Thoracic aorta (tissue), 2 donors: Measurements from ENCODE around the gene DTX2. TPM values are rescaled to one million over a fixed set of nuclear protein-coding genes. Genes with fewer than 3 reads are reported as not detected.
"Not testable (repeated sequence)": the region's sequence is repeated elsewhere in the genome, so short reads cannot be mapped to it uniquely, and the experiment has no call there.

Experiments used
- ATAC-seq: fragments of 150-250 bp; one replicate; pipeline ENCODE4 v1.8.0; 2017; ENCODE audit warnings: low read depth; ENCODE audit not compliant: insufficient number of reproducible peaks, low FRiP score
- DNase-seq: peaks from one replicate; pipeline ENCODE4 v3.0.0-alpha.2; 2020; ENCODE audit warnings: low spot score
- H3K27ac ChIP-seq, 2 donors: fragments of 200-600 bp; sonication (generic); 1 replicate in 1 of 2; 2 replicates in 1 of 2; pipeline ENCODE4 v1.5.1; 2016; ENCODE audit warnings: mild to moderate bottlenecking in 2 of 2, moderate library complexity in 2 of 2
- H3K27me3 ChIP-seq: fragments of 200-600 bp; sonication (generic); replicated peaks from 2 replicates; pipeline ENCODE4 v1.6.0; 2016; ENCODE audit warnings: mild to moderate bottlenecking; ENCODE audit not compliant: insufficient read depth
- H3K36me3 ChIP-seq: fragments of 200-600 bp; sonication (generic); one replicate; pipeline ENCODE4 v1.5.1; 2016
- H3K4me1 ChIP-seq, 2 donors: fragments of 200-600 bp; sonication (generic); 1 replicate in 1 of 2; 2 replicates in 1 of 2; pipeline versions ENCODE4 v1.5.1 to v1.6.0; 2016; ENCODE audit warnings: low read depth in 2 of 2, mild to moderate bottlenecking in 1 of 2; ENCODE audit not compliant: control insufficient read depth in 1 of 2
- H3K4me3 ChIP-seq: fragments of 200-600 bp; sonication (generic); 2 replicates; pipeline ENCODE4 v1.5.1; 2016; ENCODE audit warnings: mild to moderate bottlenecking
- H3K9me3 ChIP-seq: fragments of 200-600 bp; sonication (generic); 2 replicates; pipeline ENCODE4 v1.5.1; 2016
- total RNA-seq, 2 donors: library from RNA; depleted of rRNA; stranded (reverse); fragments of >200 nt; gene quantifications; one replicate each; pipeline versions ENCODE4 v1.1.0 to v1.2.3, GENCODE V29; 2016
- TF ChIP-seq, protein P1 (sequence below): fragments of 200-600 bp; sonication (generic); IDR thresholded peaks from one replicate; pipeline ENCODE4 v1.5.1; 2019; ENCODE audit warnings: antibody characterized with exemption

Gene DTX2
- total RNA-seq, 2 donors from 2014 or later = 19.1 to 21.3 TPM

DNA sequence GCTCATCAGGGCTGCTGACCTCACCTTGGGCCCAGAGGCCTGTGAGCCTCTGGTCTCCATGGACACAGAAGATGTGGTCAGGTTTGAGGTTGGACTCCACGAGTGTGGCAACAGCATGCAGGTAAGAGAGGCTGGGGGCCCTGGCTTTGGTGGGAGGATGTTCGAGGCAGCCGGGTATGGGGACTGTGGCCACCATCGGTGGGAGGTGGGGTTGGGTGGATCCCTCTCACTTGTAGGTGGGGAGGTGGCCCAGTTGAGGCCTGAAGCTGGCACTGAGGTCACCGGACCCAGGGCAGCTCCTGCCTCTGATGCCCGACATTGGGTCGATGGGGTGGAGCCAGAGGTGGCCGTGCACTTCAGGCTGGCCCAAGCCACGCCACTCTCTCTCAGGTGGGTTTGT, 36.4 kb upstream of the DTX2 start:
- Histone ChIP-seq H3K4me3 (no peak overlapping the region), H3K9me3 (peaks cover 2% of the 10 kb centered on the region), H3K36me3 (no peaks in the 10 kb centered on the region), H3K27me3 (no peaks in the 10 kb centered on the region), H3K27ac (no peak overlapping the region), H3K4me1 (no peaks in the 10 kb centered on the region)
- DNase-seq (no peak), ATAC-seq (no peak)
- TF ChIP-seq, protein P1, sequence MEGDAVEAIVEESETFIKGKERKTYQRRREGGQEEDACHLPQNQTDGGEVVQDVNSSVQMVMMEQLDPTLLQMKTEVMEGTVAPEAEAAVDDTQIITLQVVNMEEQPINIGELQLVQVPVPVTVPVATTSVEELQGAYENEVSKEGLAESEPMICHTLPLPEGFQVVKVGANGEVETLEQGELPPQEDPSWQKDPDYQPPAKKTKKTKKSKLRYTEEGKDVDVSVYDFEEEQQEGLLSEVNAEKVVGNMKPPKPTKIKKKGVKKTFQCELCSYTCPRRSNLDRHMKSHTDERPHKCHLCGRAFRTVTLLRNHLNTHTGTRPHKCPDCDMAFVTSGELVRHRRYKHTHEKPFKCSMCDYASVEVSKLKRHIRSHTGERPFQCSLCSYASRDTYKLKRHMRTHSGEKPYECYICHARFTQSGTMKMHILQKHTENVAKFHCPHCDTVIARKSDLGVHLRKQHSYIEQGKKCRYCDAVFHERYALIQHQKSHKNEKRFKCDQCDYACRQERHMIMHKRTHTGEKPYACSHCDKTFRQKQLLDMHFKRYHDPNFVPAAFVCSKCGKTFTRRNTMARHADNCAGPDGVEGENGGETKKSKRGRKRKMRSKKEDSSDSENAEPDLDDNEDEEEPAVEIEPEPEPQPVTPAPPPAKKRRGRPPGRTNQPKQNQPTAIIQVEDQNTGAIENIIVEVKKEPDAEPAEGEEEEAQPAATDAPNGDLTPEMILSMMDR = no peak

DNA sequence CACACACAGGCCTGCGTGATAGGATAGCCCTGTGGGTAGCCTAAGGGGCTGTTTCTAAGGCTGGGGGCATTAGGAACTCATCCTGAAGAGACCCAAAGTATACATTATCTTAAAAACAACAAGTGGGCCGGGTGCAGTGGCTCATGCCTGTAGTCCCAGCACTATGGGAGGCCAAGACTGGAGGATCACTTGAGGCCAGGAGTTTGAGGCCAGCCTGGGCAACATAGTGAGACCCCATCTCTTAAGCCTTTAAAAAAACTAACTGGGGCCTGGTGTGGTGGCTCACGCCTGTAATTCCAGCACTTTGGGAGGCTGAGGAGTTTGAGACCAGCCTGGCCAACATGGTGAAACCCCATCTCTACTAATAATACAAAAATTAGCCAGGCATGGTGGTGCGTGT, 36.0 kb upstream of the DTX2 start:
- H3K9me3 ChIP-seq, H3K36me3 ChIP-seq, H3K27ac ChIP-seq, H3K4me3 ChIP-seq, H3K4me1 ChIP-seq, DNase-seq, H3K27me3 ChIP-seq, ATAC-seq: not testable (repeated sequence)

DNA sequence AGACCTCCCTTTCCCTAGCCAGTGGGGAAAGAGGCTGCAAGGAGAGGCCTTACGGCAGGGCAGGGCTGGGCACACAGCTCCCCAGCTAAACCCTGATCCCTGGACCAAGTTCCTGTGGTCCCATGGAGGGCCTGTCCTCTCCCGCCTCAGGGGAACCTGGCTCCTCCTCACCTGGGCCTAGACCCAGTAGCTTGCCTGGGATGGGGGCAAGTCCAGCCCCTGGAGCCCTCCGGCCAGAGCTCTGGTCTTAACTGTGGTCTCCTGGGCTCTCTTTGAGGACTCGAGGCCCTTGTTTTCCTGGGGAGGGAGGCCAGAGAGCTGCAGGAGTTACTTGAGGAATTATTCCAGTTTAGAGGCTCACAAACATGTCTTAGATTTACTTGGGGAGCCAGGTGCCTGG, 35.3 kb upstream of the DTX2 start:
- no peaks in the 10 kb centered on the region for H3K4me1 ChIP-seq
- H3K9me3 ChIP-seq = no peaks in the 10 kb centered on the region
- no peaks in the 10 kb centered on the region for H3K27me3 ChIP-seq
- no peak overlapping the region for H3K27ac ChIP-seq
- no peak for DNase-seq
- no peaks in the 10 kb centered on the region for H3K36me3 ChIP-seq
- no peak overlapping the region for H3K4me3 ChIP-seq
- TF ChIP-seq, protein P1 = no peak
- no peak for ATAC-seq

DNA sequence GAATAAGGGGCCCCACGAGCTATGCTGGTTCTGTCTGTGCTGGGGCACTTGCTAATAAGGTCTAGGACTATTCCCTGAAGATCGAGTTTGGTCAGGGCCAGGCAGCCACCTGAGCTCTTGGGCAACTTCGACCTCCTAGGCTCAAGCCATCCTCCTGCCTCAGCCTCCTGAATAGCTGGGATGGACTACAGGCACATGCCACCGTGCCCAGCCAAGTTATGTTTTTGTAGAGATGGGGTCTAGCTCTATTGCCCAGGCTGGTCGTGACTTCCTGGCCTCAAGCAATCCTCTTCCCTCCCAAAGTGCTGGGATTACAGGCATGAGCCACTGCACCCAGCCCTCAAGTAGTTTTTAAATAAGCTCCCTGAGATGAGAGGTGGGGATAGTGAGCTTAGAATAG, 33.9 kb upstream of the DTX2 start:
- no peak overlapping the region for H3K4me3 ChIP-seq
- ATAC-seq (no peak), DNase-seq (no peak)
- no peak overlapping the region for H3K27ac ChIP-seq
- no peaks in the 10 kb centered on the region for H3K27me3 ChIP-seq
- no peaks in the 10 kb centered on the region for H3K9me3 ChIP-seq
- H3K36me3 ChIP-seq = no peaks in the 10 kb centered on the region
- no peaks in the 10 kb centered on the region for H3K4me1 ChIP-seq
- TF ChIP-seq, protein P1 = no peak

DNA sequence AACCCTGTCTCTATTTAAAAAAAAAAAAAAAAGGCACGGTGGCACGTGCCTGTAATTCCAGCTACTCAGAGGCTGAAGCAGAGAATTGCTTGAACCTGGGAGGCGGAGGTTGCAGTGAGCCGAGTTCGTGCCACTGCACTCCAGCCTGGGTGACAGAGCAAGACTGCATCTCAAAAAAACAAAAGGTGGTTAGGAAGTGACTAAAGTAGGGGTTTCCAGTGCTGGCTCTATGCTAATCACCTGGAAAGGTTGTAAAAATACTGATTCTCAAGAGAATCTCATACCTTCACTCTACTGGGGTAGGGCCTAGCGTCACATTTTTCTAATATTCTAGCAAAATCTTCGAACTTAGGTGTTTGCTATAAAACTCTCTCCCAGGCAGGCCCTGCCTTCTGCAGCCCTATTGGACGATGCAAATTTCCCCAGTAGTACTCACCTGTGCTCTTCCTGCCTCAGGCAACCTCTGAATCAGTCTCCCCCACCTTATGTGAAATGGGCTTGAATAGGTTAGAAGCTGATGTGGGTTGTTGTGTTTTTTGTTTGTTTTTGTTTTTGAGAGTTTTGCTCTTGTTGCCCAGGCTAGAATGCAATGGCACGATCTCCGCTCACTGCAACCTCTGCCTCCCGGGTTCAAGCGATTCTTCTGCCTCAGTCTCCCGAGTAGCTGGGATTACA, 33.2 kb upstream of the DTX2 start:
- no peak for ATAC-seq

More for the DNA sequence above, 33.2 kb upstream of the DTX2 start:
- Histone ChIP-seq H3K27me3 (no peaks in the 10 kb centered on the region), H3K36me3 (no peaks in the 10 kb centered on the region), H3K4me1 (no peaks in the 10 kb centered on the region), H3K4me3 (no peak overlapping the region), H3K9me3 (no peaks in the 10 kb centered on the region), H3K27ac (no peak overlapping the region)
- TF ChIP-seq, protein P1 = no peak
- DNase-seq = no peak
